Small intestine (tissue), 7 donors: Measurements from ENCODE around the gene RPL35. TPM values are rescaled to one million over a fixed set of nuclear protein-coding genes. Genes with fewer than 3 reads are reported as not detected.
A peak's percentile ranks its signal among the peaks of the same experiment; 100 is the strongest.
"Not testable (repeated sequence)": the region's sequence is repeated elsewhere in the genome, so short reads cannot be mapped to it uniquely, and the experiment has no call there.

Source experiments
- DNase-seq, 2 donors: peaks; one replicate each; pipeline versions ENCODE4 v3.0.0 to v3.0.0-alpha.2; 2013
- FAIRE-seq: peaks from 2 replicates; lab custom pipeline; 2012; peaks lifted over from hg19 to GRCh38; lab: Jason Lieb, UNC
- H3K27ac ChIP-seq, 3 donors: one replicate each; pipeline ENCODE4 v1.5.1; 2013; ENCODE audit warnings: low read length in 2 of 3, mild to moderate bottlenecking in 2 of 3, control low read depth in 1 of 3, inconsistent platforms in 1 of 3, low read depth in 1 of 3, moderate library complexity in 1 of 3
- H3K27me3 ChIP-seq, 3 donors: one replicate each; pipeline ENCODE4 v1.6.1; 2013; ENCODE audit warnings: low read length in 3 of 3, inconsistent platforms in 1 of 3; ENCODE audit not compliant: control insufficient read depth in 3 of 3, insufficient read depth in 3 of 3
- H3K36me3 ChIP-seq, 3 donors: one replicate each; pipeline ENCODE4 v1.6.1; 2013; ENCODE audit warnings: low read length in 3 of 3, inconsistent platforms in 1 of 3, low read depth in 1 of 3, mild to moderate bottlenecking in 1 of 3, moderate library complexity in 1 of 3; ENCODE audit not compliant: control insufficient read depth in 3 of 3, insufficient read depth in 2 of 3
- H3K4me1 ChIP-seq, 3 donors: one replicate each; pipeline ENCODE4 v1.6.1; 2013; ENCODE audit warnings: low read length in 2 of 3, inconsistent platforms in 1 of 3, low read depth in 1 of 3, mild to moderate bottlenecking in 1 of 3, moderate library complexity in 1 of 3; ENCODE audit not compliant: control insufficient read depth in 3 of 3, insufficient read depth in 2 of 3
- H3K4me3 ChIP-seq, 3 donors: one replicate each; pipeline ENCODE4 v1.5.1; 2013; ENCODE audit warnings: low read length in 3 of 3, control low read depth in 1 of 3, inconsistent platforms in 1 of 3, low read depth in 1 of 3, mild to moderate bottlenecking in 1 of 3, moderate library complexity in 1 of 3
- H3K9me3 ChIP-seq, 2 donors: one replicate each; pipeline ENCODE4 v1.6.1; 2013; ENCODE audit warnings: low read depth in 1 of 2, low read length in 1 of 2; ENCODE audit not compliant: control insufficient read depth in 2 of 2, insufficient read depth in 1 of 2
- WGBS, 3 donors: extraction: QIAGEN DNeasy Blood & Tissue Kit; methylation state at CpG; one replicate each; pipeline ENCODE4 v1.1.7; 2013; 5-methylcytosine and 5-hydroxymethylcytosine counted together
- polyA plus RNA-seq, 4 donors: library from polyadenylated mRNA; stranded (reverse) in 3 of 4; unstranded in 1 of 4; fragments of 200-250 nt in 3 of 4; fragments of 120-200 nt in 1 of 4; gene quantifications; one replicate each; pipeline versions ENCODE4 v1.2.1 to v1.2.3, GENCODE V29; 2013
- donor health status: healthy with polysubstance abuse.
- donor health status: control.
- donor health status: control.
- donor health status: Bipolar disorder and iron deficiency.
- donor health status: healthy.

The RPL35 gene
- polyA plus RNA-seq, 4 donors = 1,602 to 5,100 (median 2,807) TPM

DNA sequence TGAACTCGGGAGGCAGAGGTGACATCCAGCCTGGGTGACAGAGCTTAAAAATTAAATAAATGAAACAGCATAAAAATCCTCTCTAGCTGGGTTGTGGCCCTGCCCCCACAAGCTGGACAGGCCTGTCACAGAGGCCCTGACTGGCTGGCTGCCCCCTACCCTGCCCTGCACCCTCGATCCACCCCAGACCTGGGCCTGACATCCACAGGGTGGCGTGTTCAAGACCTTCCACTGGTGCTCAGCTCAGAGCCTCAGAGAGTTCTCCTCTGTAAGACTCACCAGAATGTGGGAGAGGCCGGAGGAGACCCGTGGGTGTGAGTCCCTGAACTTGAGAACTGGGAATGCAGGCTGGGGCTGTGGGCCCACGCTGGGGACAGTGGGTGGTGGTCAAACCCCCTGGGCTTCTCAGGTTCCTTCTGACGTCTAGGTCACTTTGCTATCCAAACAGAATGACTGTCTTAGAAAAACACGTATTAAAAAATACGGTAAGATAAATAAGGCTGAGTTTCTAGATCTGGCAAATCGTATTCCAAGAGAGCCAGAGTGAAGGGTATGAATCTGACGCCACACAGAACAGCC lies 18.2 kb downstream of the RPL35 start:
- 84 to 88% (median 86%) methylated on average over 11 of the region's 11 CpGs for WGBS, 3 donors
- no peak for DNase-seq
- FAIRE-seq = no peak

DNA sequence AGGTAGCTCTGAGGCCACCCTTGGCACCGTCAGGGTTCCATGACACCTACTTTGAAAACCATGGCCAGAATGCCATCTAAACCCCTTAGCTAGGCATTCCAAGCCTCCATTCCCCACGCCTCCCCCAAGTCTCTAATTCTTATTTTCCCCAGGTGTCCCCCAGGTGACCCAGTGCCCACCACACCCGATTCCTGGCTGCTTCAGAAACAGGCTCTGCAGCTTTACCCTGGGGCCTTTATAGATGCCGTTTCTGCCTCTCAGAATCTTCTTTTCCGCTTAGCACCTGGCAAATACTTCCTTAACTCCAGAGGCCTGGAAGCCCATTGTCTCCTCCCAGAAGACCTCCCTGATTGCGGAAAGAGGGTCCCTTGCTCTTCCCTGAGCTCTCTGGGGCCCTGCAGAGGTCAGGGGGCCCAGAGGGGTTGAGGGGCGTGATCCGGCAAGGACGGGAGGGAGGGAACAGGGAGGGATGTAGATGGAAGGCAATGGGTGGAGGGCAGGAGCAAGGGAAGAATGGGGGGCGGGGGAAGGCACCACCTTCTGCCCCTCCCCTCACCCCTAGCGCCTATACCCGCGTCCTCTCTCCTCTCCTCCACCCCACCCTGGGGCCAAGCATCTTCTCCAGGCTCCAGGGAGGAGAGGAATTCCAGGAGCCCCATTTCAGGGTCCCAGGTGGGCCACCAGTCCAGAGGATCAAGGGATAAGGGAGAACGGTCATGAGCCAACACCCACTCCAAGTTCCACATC lies 20.5 kb downstream of the RPL35 start:
- no peak overlapping the region for H3K4me3 ChIP-seq
- peaks cover 0 to 5% of the 10 kb centered on the region in 2 donors for H3K9me3 ChIP-seq
- 70 to 76% (median 75%) methylated on average over 12 to 14 of the region's 14 CpGs for WGBS, 3 donors
- peaks cover 0 to 8% (median 0%) of the 10 kb centered on the region in 3 donors for H3K4me1 ChIP-seq
- H3K27me3 ChIP-seq = peaks cover 0 to 2% (median 0%) of the 10 kb centered on the region in 3 donors
- no peak for DNase-seq
- H3K36me3 ChIP-seq = no peaks in the 10 kb centered on the region
- FAIRE-seq = no peak
- no peak overlapping the region for H3K27ac ChIP-seq

More for the DNA sequence above, 18.2 kb downstream of the RPL35 start:
- Histone ChIP-seq H3K9me3 (no peaks in the 10 kb centered on the region), H3K27ac (no peak overlapping the region), H3K36me3 (no peaks in the 10 kb centered on the region), H3K4me3 (no peak overlapping the region), H3K27me3 (no peaks in the 10 kb centered on the region), H3K4me1 (peaks cover 0 to 8% (median 0%) of the 10 kb centered on the region in 3 donors)

DNA sequence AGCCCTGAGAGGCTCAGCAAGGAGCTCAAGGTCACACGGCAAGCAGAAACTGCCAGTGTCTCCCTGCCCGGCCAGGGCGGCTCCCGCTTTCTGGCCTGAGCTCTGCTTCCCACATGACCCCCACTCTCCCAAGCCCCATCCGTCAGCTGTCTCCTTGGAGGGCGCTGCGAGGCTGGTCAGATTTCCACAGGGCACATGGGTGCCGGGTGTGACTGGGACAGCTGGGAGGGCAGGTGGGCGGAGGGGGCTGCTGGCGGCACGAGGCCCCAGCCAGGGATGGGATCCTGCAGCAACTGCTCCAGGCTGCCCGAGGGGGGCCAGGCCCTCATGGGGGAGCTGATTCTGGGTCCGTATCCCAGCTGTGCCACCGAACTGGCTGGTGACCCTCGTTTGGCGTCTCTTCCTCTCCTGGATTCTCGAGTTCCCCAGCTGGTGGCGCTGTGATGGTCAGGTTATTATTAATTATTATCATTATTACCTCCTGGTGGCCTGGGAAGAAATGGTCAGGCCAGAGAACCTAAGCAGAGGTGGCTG lies 21.4 kb downstream of the RPL35 start:
- H3K9me3 ChIP-seq = peaks cover 0 to 5% of the 10 kb centered on the region in 2 donors
- H3K4me1 ChIP-seq = peaks cover 0 to 15% (median under 1%) of the 10 kb centered on the region in 3 donors
- 56 to 81% (median 58%) methylated on average over 15 to 18 of the region's 18 CpGs for WGBS, 3 donors
- peaks cover 0 to 2% (median 0%) of the 10 kb centered on the region in 3 donors for H3K27me3 ChIP-seq
- H3K4me3 ChIP-seq = no peak overlapping the region
- FAIRE-seq (no peak), DNase-seq (no peak)
- no peaks in the 10 kb centered on the region for H3K36me3 ChIP-seq
- H3K27ac ChIP-seq = no peak overlapping the region

DNA sequence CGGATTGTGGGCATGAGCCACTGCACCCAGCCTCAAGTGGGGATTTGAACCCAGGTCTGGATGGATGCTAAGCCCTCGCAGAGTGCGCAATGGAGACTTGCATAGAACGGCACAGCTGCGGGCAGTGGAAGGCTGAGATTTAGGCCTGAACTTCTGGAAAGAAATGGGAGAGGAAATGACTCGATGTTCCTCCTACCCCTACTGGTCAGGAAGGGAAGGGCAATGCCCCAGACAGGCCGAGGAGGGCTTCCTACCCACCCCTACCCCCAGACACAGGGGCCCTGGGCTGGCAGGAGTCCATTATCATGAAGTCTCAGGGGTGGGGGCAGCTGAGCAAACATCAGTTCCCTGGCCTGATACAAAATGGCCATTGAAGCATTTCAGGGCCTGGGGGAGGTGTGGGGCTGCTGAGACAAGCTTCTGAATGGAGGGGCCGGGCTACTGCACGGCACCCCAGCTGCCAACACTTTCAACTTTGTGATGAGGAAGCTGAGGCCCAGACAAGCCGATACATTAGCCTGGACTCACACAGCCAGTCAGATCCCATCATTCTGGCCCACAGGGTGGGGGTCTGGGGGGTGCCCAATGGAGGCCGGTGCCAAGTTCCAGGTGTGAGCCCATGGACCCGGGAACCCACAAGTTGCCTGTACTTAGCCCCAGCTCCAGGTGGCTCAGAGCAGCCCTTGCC lies 22.0 kb downstream of the RPL35 start:
- DNase-seq = no peak
- WGBS, 3 donors = 50 to 66% (median 54%) methylated on average over 12 of the region's 12 CpGs
- no peak overlapping the region for H3K4me3 ChIP-seq
- no peak overlapping the region for H3K27ac ChIP-seq
- peaks cover 0 to 5% of the 10 kb centered on the region in 2 donors for H3K9me3 ChIP-seq
- no peaks in the 10 kb centered on the region for H3K36me3 ChIP-seq
- peaks cover 0 to 21% (median 4%) of the 10 kb centered on the region in 3 donors for H3K4me1 ChIP-seq
- H3K27me3 ChIP-seq = peaks cover 0 to 2% (median 0%) of the 10 kb centered on the region in 3 donors
- FAIRE-seq = no peak

DNA sequence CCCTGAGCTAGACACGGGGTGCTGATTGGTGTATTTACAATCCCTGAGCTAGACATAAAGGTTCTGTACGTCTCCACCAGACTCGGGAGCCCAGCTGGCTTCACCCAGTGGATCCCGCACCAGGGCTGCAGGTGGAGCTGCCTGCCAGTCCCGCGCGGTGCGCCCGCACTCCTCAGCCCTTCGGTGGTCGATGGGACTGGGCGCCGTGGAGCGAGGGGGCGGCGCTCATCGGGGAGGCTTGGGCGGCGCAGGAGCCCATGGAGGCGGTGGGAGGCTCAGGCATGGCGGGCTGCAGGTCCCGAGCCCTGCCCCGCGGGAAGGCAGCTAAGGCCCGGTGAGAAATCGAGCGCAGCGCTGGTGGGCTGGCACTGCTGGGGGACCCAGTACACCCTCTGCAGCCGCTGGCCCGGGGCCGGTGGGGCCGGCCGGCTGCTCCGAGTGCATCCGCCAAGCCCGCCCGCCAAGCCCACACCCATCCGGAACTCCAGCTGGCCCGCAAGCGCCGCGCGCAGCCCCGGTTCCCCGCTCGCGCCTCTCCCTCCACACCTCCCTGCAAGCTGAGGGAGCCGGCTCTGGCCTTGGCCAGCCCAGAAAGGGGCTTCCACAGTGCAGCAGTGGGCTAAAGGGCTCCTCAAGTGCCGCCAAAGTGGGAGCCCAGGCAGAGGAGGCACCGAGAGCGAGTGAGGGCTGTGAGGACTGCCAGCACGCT lies 23.0 kb downstream of the RPL35 start:
- not testable (repeated sequence) for FAIRE-seq, DNase-seq, H3K4me3 ChIP-seq, H3K27ac ChIP-seq, H3K27me3 ChIP-seq, H3K9me3 ChIP-seq, H3K36me3 ChIP-seq
- peaks cover 0 to 29% (median 7%) of the 10 kb centered on the region in 3 donors for H3K4me1 ChIP-seq
- 61 to 73% (median 70%) methylated on average over 29 to 50 of the region's 52 CpGs for WGBS, 3 donors

DNA sequence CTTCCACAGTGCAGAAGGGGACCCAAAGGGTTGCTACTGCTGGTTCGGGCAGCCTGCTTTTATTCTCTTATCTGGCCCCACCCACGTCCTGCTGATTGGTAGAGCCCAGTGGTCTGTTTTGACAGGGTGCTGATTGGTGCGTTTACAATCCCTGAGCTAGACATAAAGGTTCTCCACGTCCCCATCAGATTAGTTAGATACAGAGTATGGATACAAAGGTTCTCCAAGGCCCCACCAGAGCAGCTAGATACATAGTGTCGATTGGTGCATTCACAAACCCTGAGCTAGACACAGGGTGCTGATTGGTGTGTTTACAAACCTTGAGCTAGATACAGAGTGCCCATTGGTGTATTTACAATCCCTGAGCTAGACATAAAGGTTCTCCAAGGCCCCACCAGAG lies 23.6 kb downstream of the RPL35 start:
- FAIRE-seq, H3K27ac ChIP-seq, H3K9me3 ChIP-seq, H3K36me3 ChIP-seq, H3K4me3 ChIP-seq, DNase-seq, H3K27me3 ChIP-seq: not testable (repeated sequence)
- 64 to 71% (median 64%) methylated on average over 4 to 5 of the region's 5 CpGs for WGBS, 3 donors
- H3K4me1 ChIP-seq = peaks cover 0 to 29% (median 7%) of the 10 kb centered on the region in 3 donors

DNA sequence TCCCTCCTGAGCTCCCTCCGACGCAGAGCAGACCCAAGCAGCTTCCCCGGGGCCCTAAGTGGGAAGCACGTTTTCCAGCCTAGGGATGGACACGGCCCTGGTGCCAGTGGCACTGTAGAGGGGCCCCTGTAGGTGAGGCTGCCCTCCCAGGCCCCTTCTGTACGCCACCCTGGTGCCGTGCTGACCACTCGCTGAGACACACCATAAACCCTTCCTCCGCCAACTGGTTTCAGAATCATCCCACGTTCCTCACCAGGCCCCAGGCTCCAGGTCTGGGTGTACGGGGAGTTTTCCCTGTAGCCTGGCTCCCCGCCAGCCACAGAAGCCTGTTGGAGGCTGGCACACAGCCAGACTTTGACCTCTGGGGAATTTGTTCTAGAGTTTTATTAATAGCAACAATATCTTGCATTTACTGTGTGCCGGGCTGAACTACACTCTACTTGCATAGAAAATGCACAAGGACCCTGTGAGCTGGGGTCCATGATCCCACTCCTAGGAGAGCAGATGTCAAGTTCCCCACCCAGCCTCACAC lies 26.7 kb downstream of the RPL35 start:
- WGBS, 3 donors = 11 to 37% (median 30%) methylated on average over 13 of the region's 13 CpGs
- peak; percentile 88 to 92 for DNase-seq
- no peak for FAIRE-seq
- H3K9me3 ChIP-seq = peaks cover 0 to 5% of the 10 kb centered on the region in 2 donors
- H3K4me1 ChIP-seq = peaks cover 0 to 34% (median 7%) of the 10 kb centered on the region in 3 donors
- H3K27ac ChIP-seq = peak overlapping the region; percentile 39 to 88 (median 71)
- H3K27me3 ChIP-seq = peaks cover 0 to 2% (median 0%) of the 10 kb centered on the region in 3 donors
- H3K4me3 ChIP-seq = no peak overlapping the region
- no peaks in the 10 kb centered on the region for H3K36me3 ChIP-seq
